NCI-H748 (cell line): ENCODE data around the gene TMEM54.

ENCODE experiments used
- DNase-seq: peaks from one replicate; lab custom pipeline; 2025; ENCODE audit not compliant: unreplicated experiment; lab: John Stamatoyannopoulos, UW

Gene TMEM54

DNA sequence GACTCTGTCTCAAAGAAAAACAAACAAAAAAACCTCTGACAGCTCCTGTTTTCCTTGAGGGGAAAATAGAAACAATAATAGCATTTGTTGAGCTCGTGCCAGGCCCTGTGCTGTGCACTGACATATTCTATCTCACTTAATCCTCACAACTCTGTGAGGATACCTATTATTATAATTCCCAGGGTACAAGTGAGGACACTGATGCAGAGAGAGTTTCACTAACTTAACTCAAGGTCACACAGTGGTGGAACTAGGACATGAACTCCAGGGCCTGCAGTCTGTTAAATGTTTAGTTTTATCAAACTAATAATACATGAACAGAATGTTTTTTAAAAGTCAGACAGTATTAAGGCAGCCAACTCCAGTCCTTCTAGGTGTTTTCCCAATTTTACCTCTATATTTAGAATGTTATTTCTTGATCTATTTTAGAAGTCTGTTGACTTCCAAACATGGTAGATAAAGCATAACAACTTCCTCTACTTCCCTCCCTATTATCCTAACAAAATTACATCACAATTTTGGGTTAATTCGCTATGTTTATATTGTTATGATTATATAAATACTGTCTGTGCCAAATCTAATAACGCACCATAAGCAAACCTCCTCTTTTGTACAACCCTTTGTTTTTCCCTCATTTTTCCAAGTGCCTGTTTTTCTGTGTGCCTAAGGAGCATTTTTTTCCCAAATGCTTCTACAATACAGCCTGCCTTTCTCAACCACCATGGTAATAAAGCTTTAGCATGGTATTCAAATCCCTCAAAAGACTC, 35.4 kb downstream of the TMEM54 start:
- no peak for DNase-seq

DNA sequence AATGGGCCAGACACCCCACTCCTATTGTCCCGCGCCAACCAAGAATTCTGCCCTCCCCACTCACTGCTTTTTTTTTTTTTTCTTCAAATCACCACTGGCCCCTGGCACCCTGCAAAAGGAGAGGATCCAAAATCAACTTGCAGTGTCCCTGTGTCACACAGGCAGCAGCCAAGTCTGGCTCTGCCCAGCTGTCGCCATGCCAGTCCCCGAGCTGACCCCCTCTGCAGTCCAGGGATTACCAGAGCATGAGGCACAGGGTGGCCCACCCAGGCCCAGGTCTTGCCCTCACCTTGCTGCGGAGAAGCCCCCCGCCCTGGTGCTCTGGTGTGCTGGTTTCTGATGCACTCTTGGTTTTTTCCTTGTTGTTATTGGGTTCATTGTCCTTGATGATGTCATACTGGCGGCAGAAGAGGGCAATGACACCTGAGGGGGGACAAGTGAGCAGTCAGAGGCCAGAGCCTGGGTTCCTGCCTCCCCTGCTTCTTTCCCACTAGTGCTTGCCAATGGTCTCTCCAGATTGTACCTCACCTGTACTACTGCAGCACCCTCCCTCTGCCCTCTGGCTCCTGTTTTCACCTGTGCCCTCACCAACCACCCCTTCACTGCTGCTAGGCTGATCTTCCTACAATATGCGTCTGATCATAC, 36.7 kb downstream of the TMEM54 start:
- no peak for DNase-seq

DNA sequence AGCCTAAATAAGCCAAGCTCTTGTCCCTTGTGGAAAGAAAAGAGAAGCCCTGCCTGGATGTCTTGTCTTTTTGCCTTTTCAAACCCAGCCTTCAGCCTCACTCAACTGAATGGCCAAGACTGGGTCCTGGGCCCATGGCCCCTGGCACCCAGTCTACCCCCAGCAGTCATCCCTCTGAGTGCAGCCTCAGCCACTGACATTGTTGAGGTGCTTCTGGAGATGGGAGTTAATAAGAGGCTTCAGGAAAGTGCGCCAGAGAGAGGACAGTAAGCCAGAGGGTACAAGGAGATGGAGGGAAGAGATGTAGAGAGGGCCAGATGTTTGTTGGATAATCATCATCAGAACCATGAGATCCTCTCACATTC, 37.3 kb downstream of the TMEM54 start:
- no peak for DNase-seq

DNA sequence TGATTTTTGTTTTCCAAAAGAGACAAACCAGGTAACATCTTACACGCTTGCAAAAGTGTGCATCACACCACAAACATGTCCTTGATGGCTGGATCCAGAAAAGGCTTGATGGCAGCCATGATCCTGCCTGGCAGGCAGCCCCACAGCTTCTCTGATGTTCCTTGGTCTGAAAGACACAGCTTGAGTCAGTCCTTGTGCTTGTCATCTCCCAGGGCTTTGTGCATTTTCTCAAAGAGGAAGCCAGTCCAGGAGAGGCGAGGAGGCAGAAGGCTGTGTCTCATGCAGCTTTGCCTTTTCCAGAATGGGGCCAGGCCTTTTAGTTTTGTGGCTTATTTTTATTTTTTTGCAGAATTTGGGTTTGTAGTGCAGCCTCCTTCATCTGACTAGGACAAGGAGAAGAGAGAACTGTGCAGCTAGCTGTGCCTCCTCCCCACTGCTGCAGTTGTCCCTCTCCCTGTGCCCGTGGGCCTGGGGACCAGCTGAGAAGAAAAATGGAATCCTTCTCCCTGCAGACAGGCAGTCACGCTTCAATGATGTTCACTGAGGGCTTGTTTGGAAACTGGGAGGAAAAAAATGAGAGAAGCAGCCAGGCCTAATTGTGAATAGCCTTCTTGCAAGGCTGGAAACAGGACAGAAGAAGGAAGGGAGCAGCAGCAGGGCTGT, 37.8 kb downstream of the TMEM54 start:
- DNase-seq, result no peak

DNA sequence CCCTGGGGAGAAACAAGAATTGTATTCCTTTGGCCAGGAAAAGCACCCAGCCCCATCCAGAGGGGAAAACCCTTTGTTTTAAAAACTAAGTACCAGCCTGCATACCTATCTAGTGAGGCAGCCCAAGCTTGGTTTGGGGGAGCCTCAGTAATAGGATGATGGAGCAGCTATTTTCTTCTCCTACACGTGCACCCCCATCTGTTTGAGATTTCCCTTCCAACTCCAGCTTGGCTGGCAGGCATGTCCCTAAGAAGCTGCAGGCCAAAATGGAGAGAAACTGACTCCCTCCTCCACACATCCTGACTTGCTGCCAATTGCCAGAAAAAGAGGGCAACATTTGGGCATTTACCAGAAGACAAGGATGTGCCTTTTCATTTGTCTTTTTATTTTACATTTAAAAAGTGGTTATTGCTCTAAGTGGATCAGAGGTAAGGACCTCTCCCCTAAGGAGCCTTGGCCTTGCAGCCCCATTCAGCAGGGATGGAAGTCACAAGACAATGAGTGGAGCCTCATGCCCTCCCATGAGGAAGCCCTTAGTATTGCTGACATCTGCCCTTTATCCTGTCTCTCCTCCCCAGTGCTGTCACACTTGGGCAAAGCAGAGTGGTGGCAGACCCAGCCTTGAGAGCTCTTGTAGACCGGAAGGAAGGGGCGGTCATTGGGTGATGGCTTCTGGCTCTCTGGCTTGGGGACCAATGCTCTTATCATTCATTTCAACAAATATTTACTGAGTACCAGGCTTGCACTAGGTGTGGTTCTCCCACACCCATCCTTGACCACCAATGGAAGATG, 39.1 kb downstream of the TMEM54 start:
- DNase-seq, result no peak

DNA sequence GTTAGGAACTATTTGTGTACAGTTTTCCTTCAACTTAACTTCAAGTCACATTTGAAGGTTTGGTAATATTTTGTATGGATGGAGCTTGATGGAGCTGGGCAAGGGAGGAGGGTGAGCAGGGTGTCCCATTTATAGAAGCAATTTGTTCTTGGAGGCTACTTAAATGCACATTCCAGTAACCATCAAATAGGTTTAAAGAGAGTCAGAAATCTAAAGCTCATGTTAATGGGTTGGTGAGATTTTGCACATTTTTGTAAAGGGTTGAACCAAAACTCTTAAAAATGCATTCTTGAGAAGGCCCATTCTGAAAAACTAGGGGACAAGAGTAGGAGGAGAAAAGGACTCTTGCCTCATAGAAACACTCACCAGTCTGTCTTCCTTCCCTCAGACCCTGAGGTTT, 40.6 kb downstream of the TMEM54 start:
- DNase-seq, result no peak

DNA sequence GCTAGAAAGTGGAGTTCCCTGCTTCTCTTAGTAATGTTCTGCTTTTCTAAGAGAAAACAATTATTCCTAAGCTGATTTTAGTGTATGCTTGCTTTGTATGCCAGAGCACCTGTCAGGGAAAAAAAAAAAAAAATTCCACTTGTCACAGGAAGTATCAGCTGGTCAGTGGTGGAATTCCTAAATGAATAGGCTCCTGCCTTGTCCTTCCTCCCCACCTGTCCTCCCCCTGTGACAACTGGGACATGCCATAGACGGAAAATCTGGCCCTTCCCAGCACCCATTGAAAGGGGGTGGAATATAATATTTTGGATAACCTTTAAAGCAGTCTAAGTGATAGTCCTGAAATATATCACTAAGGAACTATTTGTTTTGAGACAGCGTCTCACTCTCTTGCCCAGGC, 41.3 kb downstream of the TMEM54 start:
- no peak for DNase-seq

DNA sequence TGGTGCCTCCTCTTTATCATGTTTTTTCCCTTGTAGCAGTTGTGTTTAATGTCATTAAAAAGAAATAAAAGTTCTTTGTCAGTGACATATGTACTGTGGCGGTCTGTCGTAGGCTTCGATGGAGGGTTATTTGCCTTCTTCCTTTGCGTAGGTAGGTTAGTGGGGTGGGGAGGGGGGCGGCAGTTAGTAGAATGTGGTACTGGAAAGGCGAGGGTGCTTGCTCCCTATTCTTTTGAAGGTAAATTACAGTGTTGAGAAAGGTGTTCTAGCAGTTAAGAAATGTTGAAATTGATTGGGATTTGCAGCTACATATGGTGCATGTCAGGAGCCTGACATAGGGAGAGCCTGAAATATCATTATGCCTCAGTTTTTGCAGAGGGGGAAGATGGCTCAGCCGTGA, 42.4 kb downstream of the TMEM54 start:
- no peak for DNase-seq

DNA sequence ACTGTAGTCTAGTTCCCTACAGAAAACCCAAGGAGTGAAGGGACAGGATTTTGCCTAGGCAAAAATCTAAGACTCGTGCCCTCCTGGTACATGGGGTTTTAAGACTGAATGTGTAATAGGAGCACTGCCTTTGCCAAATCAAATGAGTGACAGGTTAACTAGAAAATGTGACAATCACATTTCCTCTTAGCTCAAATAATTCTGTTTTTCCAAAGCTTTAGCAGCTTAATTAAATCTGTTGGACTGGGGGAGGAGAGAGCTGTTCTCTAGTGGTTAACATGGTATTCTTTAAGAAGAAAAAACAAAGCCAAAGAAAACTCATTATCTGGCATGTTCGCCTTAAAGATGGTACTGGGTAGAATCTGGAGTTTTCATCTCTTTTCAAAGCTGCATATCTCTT, 43.1 kb downstream of the TMEM54 start:
- DNase-seq, result no peak

DNA sequence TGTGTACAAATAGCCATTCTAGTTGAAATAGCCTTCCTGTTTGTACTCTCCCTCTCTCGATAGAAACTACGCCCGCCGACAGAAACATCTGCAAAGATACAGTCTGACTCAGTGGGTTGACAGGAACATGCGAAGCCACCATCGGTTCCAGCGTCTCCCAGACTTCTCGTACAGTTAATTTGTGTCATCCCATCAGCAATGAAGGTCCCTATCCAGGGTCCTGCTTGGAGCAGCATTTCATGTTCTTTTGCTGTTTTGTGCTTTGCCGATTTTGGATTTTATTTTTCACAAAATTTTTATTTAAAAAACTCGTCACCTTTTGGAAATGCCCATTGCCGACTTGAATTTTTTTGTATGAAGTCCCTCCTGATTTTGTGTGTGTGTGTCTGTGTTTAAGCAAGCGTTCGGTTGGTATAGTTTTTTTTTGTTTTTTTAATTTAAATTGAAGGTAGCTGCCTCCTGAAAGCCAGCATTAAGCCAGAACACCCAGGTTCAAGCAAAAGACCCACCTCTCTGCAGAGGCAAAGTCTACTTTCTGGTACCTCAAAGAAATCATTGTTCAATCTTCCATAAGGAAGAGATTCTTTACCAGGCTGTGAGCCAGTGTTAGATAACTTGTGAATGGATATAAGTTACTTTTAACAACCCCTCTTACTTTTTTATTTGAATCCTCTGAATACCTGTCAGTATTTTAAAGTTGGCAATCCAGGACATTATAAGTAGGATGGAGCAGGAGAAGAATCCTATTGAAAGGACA, 45.1 kb downstream of the TMEM54 start:
- no peak for DNase-seq

DNA sequence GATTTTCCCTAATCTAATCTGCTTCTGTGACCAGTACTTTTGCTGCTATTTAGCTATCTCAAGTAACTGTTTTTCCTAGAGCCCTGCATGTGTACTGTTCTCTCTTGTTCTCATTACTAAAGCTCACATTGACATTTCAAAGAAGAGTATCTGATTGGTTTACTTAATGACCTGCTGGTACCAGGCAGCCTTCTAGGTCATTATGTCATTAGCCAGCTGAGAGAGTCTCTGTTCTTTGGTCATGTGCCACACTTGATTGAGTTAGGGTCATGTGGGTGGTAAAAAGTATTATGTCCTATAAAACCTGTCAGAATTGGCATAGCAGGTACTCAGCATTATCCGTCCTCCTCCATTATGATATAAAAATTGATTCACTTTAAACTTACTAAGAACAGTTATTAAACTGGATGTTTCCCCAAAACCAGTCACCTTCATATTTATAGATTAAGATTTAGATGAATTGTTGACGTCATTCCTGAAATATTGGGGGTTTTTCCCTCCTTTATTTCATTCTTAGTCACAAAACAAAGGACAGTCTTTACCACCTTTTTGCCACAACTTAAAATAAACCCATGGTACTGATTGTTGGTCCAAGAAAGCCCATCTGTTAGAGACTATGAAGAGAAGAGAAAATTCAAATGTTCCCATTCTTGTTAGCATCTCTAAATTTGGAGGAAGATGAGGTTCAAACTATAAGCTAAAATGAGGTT, 52.7 kb downstream of the TMEM54 start:
- DNase-seq, result no peak
